ENCODE results near the gene ECI1.
A peak's percentile ranks its signal among the peaks of the same experiment; 100 is the strongest.
"Not testable (repeated sequence)": the region's sequence is repeated elsewhere in the genome, so short reads cannot be mapped to it uniquely, and the experiment has no call there.

ECI1 gene

GRCh38 chr16:2280461-2280860 lies 29.1 kb upstream of the ECI1 start:
- ATAC-seq: no peak
- DNase-seq: no peak

GRCh38 chr16:2278956-2279800 lies 27.8 kb upstream of the ECI1 start:
- DNase-seq (no peak), ATAC-seq (no peak)

DNA sequence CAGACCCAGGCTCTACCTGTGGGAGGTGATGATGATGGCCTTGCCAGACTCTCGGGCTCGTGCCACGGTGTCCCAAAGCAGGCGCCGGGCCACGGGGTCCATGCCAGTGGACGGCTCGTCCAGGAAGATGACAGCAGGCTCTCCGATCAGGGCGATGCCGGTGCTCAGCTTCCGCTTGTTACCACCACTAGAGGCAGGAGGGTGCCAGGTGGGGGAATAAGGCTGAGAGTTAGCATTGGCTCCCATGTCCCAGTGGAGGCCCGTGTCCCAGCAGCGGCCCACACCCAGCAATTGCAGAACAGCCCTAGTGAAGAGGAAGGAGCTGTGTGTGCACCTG lies 26.9 kb upstream of the ECI1 start:
- no peak for DNase-seq
- ATAC-seq: no peak

DNA sequence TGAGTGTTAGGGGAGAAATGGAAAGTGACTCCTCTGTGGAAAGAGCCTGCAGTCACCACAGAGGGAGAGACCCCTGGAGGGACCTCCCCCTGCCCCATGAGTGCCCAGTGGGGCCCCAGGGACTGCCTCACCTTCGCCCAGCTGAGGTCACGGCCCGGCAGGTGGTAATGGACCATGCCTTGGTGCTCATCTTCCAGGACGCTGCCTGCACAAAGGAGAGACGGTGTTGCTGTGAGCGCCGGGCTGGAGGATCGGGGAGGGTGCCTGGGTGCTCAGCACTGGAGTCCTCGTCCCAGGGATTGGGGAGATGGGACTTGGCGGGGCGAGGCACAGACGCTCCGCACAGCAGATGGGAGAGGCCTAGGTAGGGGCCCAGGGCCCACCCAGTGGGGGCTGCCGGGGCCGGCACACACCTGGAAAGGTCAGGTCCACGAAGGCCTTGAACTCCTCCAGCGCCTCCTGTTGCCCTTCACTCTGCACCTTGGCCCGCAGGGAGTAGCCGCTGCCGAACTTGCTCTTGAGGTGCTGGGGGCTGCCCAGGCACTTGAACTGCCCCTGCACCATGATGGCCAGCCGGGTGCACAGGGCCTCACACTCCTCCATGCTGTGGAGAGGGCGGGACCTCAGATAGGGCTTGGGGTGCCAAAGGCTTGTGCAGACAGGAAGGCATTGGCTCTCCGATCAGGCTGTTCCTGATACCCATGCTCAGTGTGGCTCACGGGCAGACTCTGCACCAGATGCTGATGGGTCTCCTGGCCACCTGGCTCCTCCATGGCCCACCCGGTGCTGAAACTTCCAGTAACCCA lies 26.3 kb upstream of the ECI1 start:
- no peak for ATAC-seq
- DNase-seq: no peak

- no peak for DNase-seq
- no peak for ATAC-seq
Observed at GRCh38 chr16:2276368-2277195, 25.2 kb upstream of the ECI1 start.

- DNase-seq: no peak
- ATAC-seq: no peak
Observed at GRCh38 chr16:2275476-2276367, 24.3 kb upstream of the ECI1 start.

DNA sequence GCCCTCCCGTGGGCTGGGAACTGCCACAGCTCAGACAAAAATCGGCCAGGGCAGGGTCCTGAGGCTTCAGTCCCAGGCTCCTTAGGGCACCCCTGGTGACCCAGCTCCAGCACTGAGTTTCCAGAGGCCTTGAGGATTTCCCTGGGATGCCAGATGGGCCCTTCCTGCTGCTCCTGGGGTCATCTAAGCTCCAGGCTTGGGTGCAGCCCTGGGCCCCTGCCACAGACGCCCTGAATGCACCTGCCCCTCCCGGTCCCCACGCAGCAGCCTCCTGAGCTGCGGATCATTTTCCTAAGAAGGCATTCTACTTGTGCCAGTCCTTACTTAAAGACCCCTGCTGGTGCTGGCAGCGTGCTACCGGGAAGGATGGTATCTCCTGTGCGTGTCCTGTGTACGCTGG lies 22.5 kb upstream of the ECI1 start:
- ATAC-seq: no peak
- no peak for DNase-seq

DNA sequence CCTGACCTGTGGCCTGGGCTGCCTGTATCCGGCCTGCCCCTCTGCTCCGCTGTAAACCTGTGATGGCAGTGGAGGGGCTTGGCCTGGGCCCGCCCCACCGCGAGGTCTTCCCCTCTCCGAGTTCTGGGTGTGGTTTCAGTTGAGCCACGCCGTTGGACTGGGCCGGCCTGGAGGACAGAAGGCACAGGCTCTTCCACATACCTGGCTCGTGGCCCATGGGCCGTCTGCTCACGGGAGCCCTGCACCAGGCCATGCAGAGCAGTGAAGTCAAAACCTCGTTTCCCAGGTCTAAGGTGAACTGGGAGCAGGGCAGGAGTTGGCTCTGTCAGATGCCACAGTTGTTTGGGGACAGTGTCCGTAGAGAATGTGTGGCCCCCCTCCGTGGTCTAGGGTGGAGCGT lies 22.1 kb upstream of the ECI1 start:
- ATAC-seq (no peak), DNase-seq (no peak)

GRCh38 chr16:2271848-2272461 lies 20.6 kb upstream of the ECI1 start:
- ATAC-seq: no peak
- no peak for DNase-seq

- ATAC-seq (no peak), DNase-seq (no peak)
Observed at GRCh38 chr16:2270588-2271470, 19.4 kb upstream of the ECI1 start.

GRCh38 chr16:2270070-2270462 lies 18.7 kb upstream of the ECI1 start:
- no peak for DNase-seq
- ATAC-seq: no peak

DNA sequence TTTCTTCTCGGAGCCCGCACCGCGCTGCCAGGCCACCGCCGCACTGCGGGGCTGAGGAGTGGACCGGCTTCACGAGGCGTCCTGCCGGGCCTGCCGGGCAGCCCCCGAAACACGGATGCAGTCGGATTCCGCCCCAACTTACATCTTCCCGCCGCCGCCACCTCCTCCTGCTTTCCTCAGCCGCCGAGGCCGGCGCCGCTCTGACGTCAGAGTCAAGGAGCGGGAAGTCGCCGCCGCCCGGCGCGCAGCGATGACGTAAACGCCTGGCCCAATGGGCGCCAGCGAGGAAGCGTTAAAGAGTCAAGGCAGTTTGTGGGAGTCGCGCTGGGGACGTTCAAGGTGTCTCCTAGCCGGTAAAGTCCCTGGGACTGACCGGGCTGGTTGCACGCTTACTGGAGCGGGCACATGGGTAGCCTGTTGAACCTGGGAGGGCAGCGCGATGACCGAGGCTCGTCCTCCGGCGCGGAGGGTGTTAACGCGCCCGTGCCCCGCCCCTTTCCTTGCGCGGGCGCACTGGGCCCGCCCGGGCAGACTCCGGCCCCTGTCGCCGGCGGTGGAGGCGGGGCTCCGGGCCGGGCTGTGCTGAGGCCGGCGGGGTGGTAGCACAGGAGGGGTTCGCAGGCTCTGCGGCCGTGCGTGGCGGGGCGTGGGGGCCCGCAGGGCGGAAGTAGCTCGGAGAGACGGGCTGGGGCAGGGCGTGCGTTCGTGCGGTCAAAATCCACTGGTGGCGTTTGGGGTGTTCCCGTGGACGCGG lies 16.7 kb upstream of the ECI1 start, which contains the start of gene RNPS1:
TSS of gene RNPS1 (minus strand) at position 214 of the 754 bp plus-strand sequence. CDS start 3,483 bp downstream, outside the sequence.
- ATAC-seq: peak; percentile 93
- peak; percentile 98 for DNase-seq

- ATAC-seq: peak; percentile 66
Observed at GRCh38 chr16:2267505-2267912, 16.1 kb upstream of the ECI1 start.

DNA sequence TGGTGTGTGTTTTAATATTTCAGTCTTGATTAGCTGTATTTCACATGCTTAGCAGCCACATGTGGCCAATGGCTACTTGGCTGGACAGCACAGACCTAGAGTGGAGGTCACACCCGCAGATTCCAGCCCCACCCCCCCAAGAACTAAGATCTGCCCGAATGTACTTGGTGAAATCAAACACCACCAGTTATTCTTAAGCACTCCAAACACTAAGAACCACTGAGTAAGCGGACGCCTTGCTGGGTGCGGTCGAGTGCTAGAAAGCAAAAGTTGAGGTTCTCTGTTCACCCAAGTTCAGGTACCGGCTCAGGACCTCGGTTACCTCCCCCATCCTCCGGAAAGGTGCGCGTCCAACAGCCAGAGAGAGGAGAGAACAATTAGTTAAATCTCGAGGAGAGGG lies 15.5 kb upstream of the ECI1 start:
- not testable (repeated sequence) for DNase-seq, ATAC-seq

More at GRCh38 chr16:2267505-2267912, 16.1 kb upstream of the ECI1 start:
- not testable (repeated sequence) for DNase-seq

- not testable (repeated sequence) for ATAC-seq, DNase-seq
Observed at GRCh38 chr16:2263026-2263425, 11.6 kb upstream of the ECI1 start.

DNA sequence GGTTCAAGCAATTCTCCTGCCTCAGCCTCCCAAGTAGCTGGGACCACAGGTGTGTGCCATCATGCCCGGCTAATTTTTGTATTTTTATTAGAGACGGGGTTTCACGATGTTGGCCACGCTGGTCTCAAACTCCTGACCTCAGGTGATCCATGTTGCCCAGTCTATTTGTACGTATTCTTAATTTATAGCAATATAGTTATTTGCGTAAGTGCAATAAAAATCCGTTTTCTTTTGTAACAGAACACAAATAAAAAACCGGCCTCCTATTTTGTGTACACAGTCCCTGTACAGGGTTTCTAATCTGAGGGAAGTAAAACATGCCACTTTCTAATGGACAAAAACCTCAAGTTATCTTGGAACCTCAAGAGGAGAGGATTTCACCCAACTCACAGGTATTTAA lies 8.9 kb upstream of the ECI1 start:
- no peak for ATAC-seq
- DNase-seq: no peak

DNA sequence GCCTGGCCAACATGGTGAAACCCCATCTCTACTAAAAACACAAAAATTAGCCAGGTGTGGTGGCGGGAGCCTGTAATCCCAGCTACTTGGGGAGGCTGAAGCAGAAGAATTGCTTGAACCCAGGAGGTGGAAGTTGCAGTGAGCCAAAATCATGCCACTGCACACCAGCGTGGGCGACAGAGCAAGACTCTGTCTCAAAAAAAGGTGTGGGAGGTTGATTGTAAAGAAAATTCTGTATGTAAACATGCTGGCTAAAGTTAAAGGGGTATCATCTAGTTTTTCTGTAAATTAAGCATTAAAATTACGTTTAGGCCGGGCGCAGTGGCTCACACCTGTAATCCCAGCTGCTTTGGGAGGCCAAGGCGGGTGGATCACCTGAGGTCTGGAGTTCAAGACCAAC lies 7.1 kb upstream of the ECI1 start:
- not testable (repeated sequence) for ATAC-seq, DNase-seq

DNA sequence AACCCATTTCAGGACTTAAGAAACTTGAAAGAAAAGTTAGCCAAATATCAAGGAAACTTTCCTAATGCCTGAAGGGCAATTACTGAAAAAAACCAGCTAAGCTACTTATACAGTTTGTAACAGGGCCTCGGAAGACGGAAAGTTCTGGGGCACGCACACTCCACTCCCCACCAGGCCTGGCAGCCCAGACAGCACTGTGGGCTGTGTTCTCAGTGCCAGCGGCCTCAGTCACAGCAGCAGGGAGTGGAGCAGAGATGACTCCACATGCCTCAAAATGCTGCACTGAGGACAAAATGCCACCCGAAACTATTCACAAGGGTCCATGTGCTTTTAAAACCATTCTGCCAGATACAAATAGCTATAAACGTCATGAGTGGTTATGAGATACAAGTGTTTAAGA lies 6.3 kb upstream of the ECI1 start:
- DNase-seq (no peak), ATAC-seq (no peak)

- ATAC-seq (no peak), DNase-seq (no peak)
Observed at GRCh38 chr16:2256531-2257140, 5.2 kb upstream of the ECI1 start.

Measured in stimulated activated naive CD8-positive, alpha-beta T cell treated with anti-CD3 and anti-CD28 coated beads, Interleukin-15, Interleukin-2, amounts not matched to agents 100 U/mL and 50 U/mL, for 24 hours (primary cell).